Vagina (tissue), 2 donors: Measurements from ENCODE around the gene SCYL2.

Experiments used
- CTCF ChIP-seq, 3 experiments: fragments of 450-650 bp in 2 of 3; fragments of 200-600 bp in 1 of 3; sonication (generic) in 1 of 3; IDR thresholded peaks; one replicate each; pipeline ENCODE4 v1.5.1; 2017 to 2019; ENCODE audit warnings: antibody characterized with exemption in 3 of 3, mild to moderate bottlenecking in 2 of 3, moderate library complexity in 2 of 3
- POLR2A ChIP-seq, 2 donors: fragments of 450-650 bp; IDR thresholded peaks; one replicate each; pipeline ENCODE4 v1.6.1; 2017; ENCODE audit warnings: antibody characterized with exemption in 2 of 2, mild to moderate bottlenecking in 2 of 2, moderate library complexity in 2 of 2
- POLR2AphosphoS5 ChIP-seq, 2 donors: sonication (generic); formaldehyde crosslinking; IDR thresholded peaks; one replicate each; pipeline ENCODE4 v1.9.0; 2017; ENCODE audit warnings: antibody characterized with exemption in 2 of 2, mild to moderate bottlenecking in 2 of 2, low read depth in 1 of 2; ENCODE audit not compliant: insufficient read depth in 1 of 2

- TF ChIP-seq POLR2A (IDR thresholded peaks at IDR 0.05) (no peak), CTCF (IDR thresholded peaks at IDR 0.05) (no peak), POLR2AphosphoS5 (IDR thresholded peaks at IDR 0.05; ENCODE audit: insufficient read depth in 1 of 2, low read depth in 1 of 2) (no peak)
These were observed 97.3 kb downstream of the SCYL2 start for GRCh38 chr12:100364324-100364723.
